Coronary artery (tissue), 2 donors: ENCODE measurements around the gene NPEPPS.
A peak's percentile ranks its signal among the peaks of the same experiment; 100 is the strongest.

ENCODE experiments used
- DNase-seq: peaks from one replicate; pipeline ENCODE4 v3.0.0-alpha.2; 2017; ENCODE audit warnings: low spot score
- H3K27ac ChIP-seq, 2 donors: fragments of 200-600 bp; sonication (generic); one replicate each; pipeline ENCODE4 v1.5.1; 2016 to 2019
- H3K4me3 ChIP-seq: fragments of 200-600 bp; sonication (generic); 2 replicates; pipeline ENCODE4 v1.5.1; 2016; ENCODE audit warnings: mild to moderate bottlenecking, moderate library complexity
- TF ChIP-seq, protein P1 (sequence below): fragments of 200-600 bp; sonication (generic); IDR thresholded peaks from one replicate; pipeline ENCODE4 v1.5.1; 2019; ENCODE audit warnings: antibody characterized with exemption

Gene NPEPPS

DNA sequence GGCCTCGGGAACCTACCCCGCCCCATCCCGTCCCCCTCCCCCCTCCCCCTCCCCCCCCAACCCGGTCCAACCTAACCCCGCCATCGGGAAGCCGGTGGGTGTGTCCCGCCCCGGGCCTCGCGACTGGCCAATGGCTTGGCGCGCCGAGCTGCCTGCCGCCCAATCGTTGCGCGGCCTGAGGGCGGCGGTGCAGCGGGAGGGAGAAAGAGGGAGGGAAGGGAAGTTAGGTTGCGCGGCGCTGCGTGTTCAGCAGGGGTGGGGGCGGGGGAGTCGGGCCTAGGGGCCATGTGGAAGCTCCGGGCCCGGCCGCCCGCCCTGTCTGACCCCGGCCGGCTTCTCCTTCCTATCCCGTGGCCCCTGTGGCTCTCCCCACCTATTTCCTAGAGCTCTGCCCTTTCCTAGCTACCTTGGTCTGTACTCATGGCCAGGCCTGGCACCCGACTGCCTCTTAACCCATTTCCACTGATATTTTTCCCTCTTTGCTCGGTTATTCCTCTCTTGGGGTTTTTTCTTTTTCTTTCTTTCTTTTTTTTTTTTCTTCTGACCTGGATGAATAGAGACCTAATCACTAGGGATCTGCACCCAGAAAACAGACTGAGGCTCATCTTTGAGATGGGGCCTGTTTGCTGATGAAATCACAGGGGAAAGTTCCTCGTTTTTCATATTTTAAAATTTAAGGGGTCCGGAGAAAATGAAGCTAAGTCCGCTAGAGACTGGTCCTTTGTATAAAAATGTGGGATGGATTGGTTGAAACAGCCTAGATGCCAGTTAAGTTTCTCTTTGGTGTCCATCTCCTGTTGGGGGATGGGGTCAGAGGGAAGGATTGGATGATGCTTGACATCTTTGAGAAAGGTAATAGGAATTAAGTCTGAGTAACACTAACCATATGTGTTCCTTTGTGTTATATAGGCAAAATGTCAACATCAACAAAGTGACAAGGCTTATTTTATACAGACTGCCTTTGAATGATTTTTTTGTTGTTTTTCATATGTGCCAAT lies 119.9 kb downstream of the NPEPPS start:
- H3K27ac ChIP-seq, result peak overlapping the region; percentile 92 to 98
- TF ChIP-seq, protein P1, sequence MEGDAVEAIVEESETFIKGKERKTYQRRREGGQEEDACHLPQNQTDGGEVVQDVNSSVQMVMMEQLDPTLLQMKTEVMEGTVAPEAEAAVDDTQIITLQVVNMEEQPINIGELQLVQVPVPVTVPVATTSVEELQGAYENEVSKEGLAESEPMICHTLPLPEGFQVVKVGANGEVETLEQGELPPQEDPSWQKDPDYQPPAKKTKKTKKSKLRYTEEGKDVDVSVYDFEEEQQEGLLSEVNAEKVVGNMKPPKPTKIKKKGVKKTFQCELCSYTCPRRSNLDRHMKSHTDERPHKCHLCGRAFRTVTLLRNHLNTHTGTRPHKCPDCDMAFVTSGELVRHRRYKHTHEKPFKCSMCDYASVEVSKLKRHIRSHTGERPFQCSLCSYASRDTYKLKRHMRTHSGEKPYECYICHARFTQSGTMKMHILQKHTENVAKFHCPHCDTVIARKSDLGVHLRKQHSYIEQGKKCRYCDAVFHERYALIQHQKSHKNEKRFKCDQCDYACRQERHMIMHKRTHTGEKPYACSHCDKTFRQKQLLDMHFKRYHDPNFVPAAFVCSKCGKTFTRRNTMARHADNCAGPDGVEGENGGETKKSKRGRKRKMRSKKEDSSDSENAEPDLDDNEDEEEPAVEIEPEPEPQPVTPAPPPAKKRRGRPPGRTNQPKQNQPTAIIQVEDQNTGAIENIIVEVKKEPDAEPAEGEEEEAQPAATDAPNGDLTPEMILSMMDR, result no peak
- peak; percentile 97 for DNase-seq
- H3K4me3 ChIP-seq, result peak overlapping the region; percentile 94

DNA sequence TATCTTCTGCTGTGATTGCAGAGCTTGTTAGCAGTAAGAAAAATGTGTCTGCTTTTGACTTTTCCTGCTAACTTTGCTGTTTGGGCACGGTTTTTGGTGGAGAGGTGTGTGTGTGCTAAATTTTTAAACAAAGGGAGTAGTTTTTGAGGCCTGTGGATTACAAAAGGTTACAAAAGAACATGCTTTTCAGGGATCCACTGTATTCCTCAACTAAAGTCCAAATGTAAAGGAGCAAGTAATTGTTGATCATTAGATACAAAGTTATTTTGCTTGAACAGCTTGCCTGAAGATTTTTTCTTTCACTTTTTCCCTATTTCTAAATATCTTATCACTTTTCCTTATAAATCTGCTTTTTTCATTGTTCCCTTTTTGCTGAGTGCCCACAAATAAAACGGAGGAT lies 120.8 kb downstream of the NPEPPS start:
- Histone ChIP-seq H3K27ac (no peak overlapping the region), H3K4me3 (no peak overlapping the region)
- no peak for DNase-seq
- TF ChIP-seq, protein P1, result no peak

DNA sequence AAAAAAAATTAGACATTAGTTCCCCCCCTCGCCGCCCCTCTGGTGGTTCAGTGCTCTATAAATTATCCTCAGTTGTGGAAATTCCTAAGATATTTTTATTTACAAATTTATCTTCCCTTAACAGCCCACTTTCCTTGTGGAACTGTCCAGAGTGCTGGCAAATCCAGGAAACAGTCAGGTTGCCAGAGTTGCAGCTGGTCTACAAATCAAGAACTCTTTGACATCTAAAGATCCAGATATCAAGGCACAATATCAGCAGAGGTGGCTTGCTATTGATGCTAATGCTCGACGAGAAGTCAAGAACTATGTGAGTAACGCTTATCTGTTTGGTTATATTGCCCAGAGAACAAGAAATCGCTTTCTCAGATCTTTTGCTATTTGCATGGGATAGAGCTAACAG lies 121.7 kb downstream of the NPEPPS start:
- TF ChIP-seq, protein P1, result no peak
- no peak for DNase-seq
- H3K4me3 ChIP-seq, result no peak overlapping the region
- H3K27ac ChIP-seq, result no peak overlapping the region

DNA sequence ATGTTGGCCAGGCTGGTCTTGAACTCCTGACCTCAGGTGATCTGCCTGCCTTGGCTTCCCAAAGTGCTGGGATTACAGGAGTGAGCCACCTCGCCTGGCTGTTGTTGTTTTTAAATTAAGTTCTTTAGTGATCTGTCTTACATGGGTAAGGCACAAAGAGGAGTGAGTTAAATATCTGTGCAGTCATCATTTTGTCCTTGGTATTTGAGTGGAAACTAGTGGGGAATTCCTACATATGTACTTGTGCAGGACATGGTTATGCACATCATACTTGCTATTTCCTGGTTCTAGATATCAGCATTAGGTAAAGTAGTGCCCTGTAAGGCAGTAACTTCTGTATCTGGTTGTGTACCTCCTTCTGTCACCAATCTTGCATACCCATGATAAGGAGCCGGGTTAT lies 122.5 kb downstream of the NPEPPS start:
- TF ChIP-seq, protein P1, result no peak
- H3K4me3 ChIP-seq, result no peak overlapping the region
- no peak for DNase-seq
- no peak overlapping the region for H3K27ac ChIP-seq

DNA sequence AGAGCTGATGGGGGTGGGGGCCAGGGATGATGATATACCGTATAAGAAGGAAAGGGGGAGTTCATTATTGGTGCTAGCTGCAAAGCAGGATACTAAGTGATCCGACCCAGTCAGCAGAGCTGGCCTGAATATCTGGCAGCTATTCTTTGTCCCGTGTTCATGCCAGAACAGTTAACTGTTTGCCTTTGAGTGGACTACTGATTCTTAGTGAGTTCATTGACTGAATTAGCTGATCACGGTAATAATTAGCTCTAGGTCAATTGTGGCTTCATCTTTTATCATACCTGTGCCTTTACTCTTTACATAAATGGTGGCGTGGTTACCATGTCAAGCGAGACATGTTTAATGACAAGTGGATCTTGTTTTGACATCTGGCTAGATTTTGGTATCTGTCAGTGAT lies 124.1 kb downstream of the NPEPPS start:
- TF ChIP-seq, protein P1, result no peak
- Histone ChIP-seq H3K4me3 (no peak overlapping the region), H3K27ac (no peak overlapping the region)
- no peak for DNase-seq

DNA sequence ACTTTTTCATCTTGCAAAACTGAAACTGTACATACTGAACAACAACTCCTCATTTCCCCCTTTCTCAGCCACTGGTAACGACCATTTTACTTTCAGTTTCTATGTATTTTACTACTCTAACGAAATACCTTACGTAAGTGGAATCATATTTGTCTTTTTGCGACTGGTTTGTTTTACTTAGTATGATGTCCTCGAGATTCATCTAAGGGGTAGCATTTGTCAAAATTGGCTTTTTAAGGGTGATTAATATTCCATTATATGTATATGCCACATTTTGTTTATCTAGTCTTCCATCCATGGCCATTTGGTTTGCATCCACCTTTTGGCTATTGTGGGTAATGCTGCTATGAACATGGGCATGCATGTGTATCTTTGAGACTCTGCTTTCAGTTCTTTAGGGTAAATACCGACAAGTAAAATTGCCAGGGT lies 129.2 kb downstream of the NPEPPS start:
- TF ChIP-seq, protein P1, result no peak
- Histone ChIP-seq H3K4me3 (no peak overlapping the region), H3K27ac (no peak overlapping the region)
- no peak for DNase-seq
